NT2/D1 (cell line): ENCODE data around the gene SOCS6.

Experiments
- SUZ12 ChIP-seq: IDR thresholded peaks from 2 replicates; pipeline ENCODE4 v1.6.1; 2011; ENCODE audit not compliant: insufficient read length, insufficient read depth; ENCODE audit errors: extremely low read depth
- ZNF274 ChIP-seq: IDR thresholded peaks from 2 replicates; pipeline ENCODE4 v1.6.1; 2011; ENCODE audit warnings: mild to moderate bottlenecking, low read depth, low read length

- TF ChIP-seq ZNF274 (no peak), SUZ12 (no peak)
Measured at GRCh38 chr18:70333757-70334156, 44.9 kb downstream of the SOCS6 start.
